ENCODE measurements around the gene NDST1. TPM values are rescaled to one million over a fixed set of nuclear protein-coding genes. Genes with fewer than 3 reads are reported as not detected.

NDST1 gene
- polyA plus RNA-seq, 1 donor (not counting 4 experiments of a cell fraction or from before 2014, with no cell fraction given) = 24.9 TPM

DNA sequence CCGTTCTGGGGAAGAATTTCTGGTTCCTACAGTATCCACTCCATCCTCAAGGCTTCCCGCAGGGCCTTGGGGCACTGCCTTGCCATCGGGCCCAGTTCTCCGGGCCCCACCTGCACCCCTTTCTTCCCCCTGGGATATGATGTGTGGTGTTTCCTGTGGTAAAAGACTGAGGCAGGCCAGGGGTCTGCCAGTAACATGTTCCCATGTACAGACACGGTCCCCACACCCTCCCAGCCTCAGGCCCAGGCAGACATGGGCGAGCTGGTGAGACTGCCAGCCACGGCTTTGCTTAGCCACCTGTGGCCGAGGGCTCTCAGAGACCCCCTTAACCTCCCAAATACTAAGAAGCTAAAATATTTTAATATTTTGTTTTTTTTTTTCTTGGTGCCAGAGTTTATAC, 46.0 kb downstream of the NDST1 start:
- dilution Hi-C loops (cut with MboI; ENCODE audit: extremely low pct_ligation_motif_present, low sequenced_read_pairs) = no loop called here

DNA sequence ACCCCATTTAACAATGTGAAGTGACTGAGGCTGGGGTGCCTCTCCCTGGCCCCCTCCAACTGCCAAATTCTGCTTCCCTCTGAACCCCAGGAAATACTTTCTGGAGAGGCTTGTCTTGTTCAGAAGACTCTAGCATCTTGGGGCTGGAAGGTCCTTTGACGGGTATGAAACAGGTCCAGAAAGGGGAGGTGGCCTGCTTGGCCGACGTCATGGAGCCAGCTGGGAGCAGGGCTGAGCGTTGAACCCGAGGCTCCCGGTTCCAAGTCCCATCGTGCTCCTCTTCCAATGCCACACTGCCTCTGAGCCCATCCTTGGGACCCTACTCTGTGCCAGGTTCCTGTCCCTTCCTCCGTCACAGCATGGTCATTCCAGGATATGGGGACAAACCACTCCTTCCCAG, 46.9 kb downstream of the NDST1 start:
- Histone ChIP-seq H3K4me2 (ENCODE audit: control insufficient read depth, extremely low read depth, insufficient read depth, low read depth, low read length) (no peak overlapping the region), H3K9ac (ENCODE audit: control insufficient read depth, extremely low read depth, insufficient read depth, low read length) (no peak overlapping the region), H3K27ac (ENCODE audit: control insufficient read depth, insufficient read depth, low read length) (no peak overlapping the region), H2AFZ (ENCODE audit: control insufficient read depth, low read length) (no peak overlapping the region), H3K79me2 (ENCODE audit: control insufficient read depth, insufficient read depth, low read length) (no peaks in the 10 kb centered on the region), H3K27me3 (ENCODE audit: control insufficient read depth, extremely low read depth, insufficient read depth, low read length) (no peaks in the 10 kb centered on the region), H3K4me3 (ENCODE audit: control insufficient read depth in 2 of 3, extremely low read depth in 1 of 3, insufficient read depth in 2 of 3, low read depth in 1 of 3, low read length in 3 of 3) (no peak overlapping the region), H3K9me1 (ENCODE audit: control insufficient read depth, extremely low read depth, insufficient read depth, low read length) (no peaks in the 10 kb centered on the region), H3K36me3 (ENCODE audit: control insufficient read depth in 2 of 2, extremely low read depth in 1 of 2, insufficient read depth in 2 of 2, low read length in 2 of 2) (peaks cover 23 to 49% of the 10 kb centered on the region in 2 experiments), H3K9me3 (ENCODE audit: control insufficient read depth, low read depth, low read length) (no peaks in the 10 kb centered on the region), H4K20me1 (ENCODE audit: control insufficient read depth, extremely low read depth, insufficient read depth, low read length) (no peaks in the 10 kb centered on the region), H3K4me1 (ENCODE audit: control insufficient read depth, extremely low read depth, insufficient read depth, low read length) (no peaks in the 10 kb centered on the region)
- DNase-seq (ENCODE audit: low read depth, low spot score) (no peak), FAIRE-seq (no peak)
- no peak for TF ChIP-seq EZH2 (IDR thresholded peaks at IDR 0.05; ENCODE audit: low read length)
- dilution Hi-C loops (cut with MboI; ENCODE audit: extremely low pct_ligation_motif_present, low sequenced_read_pairs) = no loop called here

More for the DNA sequence above, 46.0 kb downstream of the NDST1 start:
- Histone ChIP-seq H4K20me1 (ENCODE audit: control insufficient read depth, extremely low read depth, insufficient read depth, low read length) (no peaks in the 10 kb centered on the region), H3K79me2 (ENCODE audit: control insufficient read depth, insufficient read depth, low read length) (no peaks in the 10 kb centered on the region), H3K9me3 (ENCODE audit: control insufficient read depth, low read depth, low read length) (no peaks in the 10 kb centered on the region), H2AFZ (ENCODE audit: control insufficient read depth, low read length) (no peak overlapping the region), H3K9ac (ENCODE audit: control insufficient read depth, extremely low read depth, insufficient read depth, low read length) (no peak overlapping the region), H3K9me1 (ENCODE audit: control insufficient read depth, extremely low read depth, insufficient read depth, low read length) (no peaks in the 10 kb centered on the region), H3K27me3 (ENCODE audit: control insufficient read depth, extremely low read depth, insufficient read depth, low read length) (no peaks in the 10 kb centered on the region), H3K27ac (ENCODE audit: control insufficient read depth, insufficient read depth, low read length) (no peak overlapping the region), H3K4me2 (ENCODE audit: control insufficient read depth, extremely low read depth, insufficient read depth, low read depth, low read length) (no peak overlapping the region), H3K36me3 (ENCODE audit: control insufficient read depth in 2 of 2, extremely low read depth in 1 of 2, insufficient read depth in 2 of 2, low read length in 2 of 2) (peaks cover 23 to 53% of the 10 kb centered on the region in 2 experiments), H3K4me3 (ENCODE audit: control insufficient read depth in 2 of 3, extremely low read depth in 1 of 3, insufficient read depth in 2 of 3, low read depth in 1 of 3, low read length in 3 of 3) (no peak overlapping the region), H3K4me1 (ENCODE audit: control insufficient read depth, extremely low read depth, insufficient read depth, low read length) (no peaks in the 10 kb centered on the region)
- no peak for FAIRE-seq
- no peak for TF ChIP-seq EZH2 (IDR thresholded peaks at IDR 0.05; ENCODE audit: low read length)
- TF ChIP-seq, protein P1, sequence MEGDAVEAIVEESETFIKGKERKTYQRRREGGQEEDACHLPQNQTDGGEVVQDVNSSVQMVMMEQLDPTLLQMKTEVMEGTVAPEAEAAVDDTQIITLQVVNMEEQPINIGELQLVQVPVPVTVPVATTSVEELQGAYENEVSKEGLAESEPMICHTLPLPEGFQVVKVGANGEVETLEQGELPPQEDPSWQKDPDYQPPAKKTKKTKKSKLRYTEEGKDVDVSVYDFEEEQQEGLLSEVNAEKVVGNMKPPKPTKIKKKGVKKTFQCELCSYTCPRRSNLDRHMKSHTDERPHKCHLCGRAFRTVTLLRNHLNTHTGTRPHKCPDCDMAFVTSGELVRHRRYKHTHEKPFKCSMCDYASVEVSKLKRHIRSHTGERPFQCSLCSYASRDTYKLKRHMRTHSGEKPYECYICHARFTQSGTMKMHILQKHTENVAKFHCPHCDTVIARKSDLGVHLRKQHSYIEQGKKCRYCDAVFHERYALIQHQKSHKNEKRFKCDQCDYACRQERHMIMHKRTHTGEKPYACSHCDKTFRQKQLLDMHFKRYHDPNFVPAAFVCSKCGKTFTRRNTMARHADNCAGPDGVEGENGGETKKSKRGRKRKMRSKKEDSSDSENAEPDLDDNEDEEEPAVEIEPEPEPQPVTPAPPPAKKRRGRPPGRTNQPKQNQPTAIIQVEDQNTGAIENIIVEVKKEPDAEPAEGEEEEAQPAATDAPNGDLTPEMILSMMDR (optimal IDR thresholded peaks at IDR 0.05 in 1 of 3, IDR thresholded peaks at IDR 0.05 in 1 of 3, conservative IDR thresholded peaks at IDR 0.05 in 1 of 3; ENCODE audit: extremely low read depth in 1 of 3, insufficient read depth in 2 of 3, low read length in 3 of 3) = no peak
- no peak for DNase-seq (ENCODE audit: low read depth, low spot score)

DNA sequence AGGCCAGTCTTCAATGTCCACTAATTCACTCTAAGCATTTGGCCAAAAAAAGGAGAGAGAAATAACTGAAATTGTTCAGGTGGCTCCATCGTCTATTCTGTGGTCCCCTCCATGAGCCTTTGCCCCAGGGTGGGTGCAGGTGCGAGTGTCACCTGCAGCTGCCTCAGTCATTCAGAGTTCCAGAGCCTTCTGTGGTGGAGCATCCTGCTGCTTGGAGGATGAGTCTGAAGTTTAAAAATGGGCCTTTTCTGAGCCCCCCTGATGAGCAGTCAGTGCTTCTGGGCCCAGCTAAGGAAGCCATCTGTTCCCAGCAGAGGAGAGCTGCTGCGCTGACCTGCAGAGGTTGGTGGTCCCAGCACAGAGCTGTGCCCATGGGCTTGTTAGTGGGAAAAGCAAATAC, 48.2 kb downstream of the NDST1 start:
- H3K27me3 ChIP-seq (ENCODE audit: control insufficient read depth, extremely low read depth, insufficient read depth, low read length) = no peaks in the 10 kb centered on the region
- no peaks in the 10 kb centered on the region for H4K20me1 ChIP-seq (ENCODE audit: control insufficient read depth, extremely low read depth, insufficient read depth, low read length)
- peaks cover 16 to 40% of the 10 kb centered on the region in 2 experiments for H3K36me3 ChIP-seq (ENCODE audit: control insufficient read depth in 2 of 2, extremely low read depth in 1 of 2, insufficient read depth in 2 of 2, low read length in 2 of 2)
- H3K79me2 ChIP-seq (ENCODE audit: control insufficient read depth, insufficient read depth, low read length) = no peaks in the 10 kb centered on the region
- dilution Hi-C loops (cut with MboI; ENCODE audit: extremely low pct_ligation_motif_present, low sequenced_read_pairs) = no loop called here
- H3K4me3 ChIP-seq (ENCODE audit: control insufficient read depth in 2 of 3, extremely low read depth in 1 of 3, insufficient read depth in 2 of 3, low read depth in 1 of 3, low read length in 3 of 3) = no peak overlapping the region
- DNase-seq (ENCODE audit: low read depth, low spot score) (no peak), FAIRE-seq (no peak)
- no peak overlapping the region for H2AFZ ChIP-seq (ENCODE audit: control insufficient read depth, low read length)
- no peak overlapping the region for H3K9ac ChIP-seq (ENCODE audit: control insufficient read depth, extremely low read depth, insufficient read depth, low read length)
- peaks cover 6% of the 10 kb centered on the region for H3K4me1 ChIP-seq (ENCODE audit: control insufficient read depth, extremely low read depth, insufficient read depth, low read length)
- H3K9me3 ChIP-seq (ENCODE audit: control insufficient read depth, low read depth, low read length) = no peaks in the 10 kb centered on the region
- TF ChIP-seq, protein P1 (optimal IDR thresholded peaks at IDR 0.05 in 1 of 3, IDR thresholded peaks at IDR 0.05 in 1 of 3, conservative IDR thresholded peaks at IDR 0.05 in 1 of 3; ENCODE audit: extremely low read depth in 1 of 3, insufficient read depth in 2 of 3, low read length in 3 of 3) = no peak
- no peak for TF ChIP-seq EZH2 (IDR thresholded peaks at IDR 0.05; ENCODE audit: low read length)
- H3K27ac ChIP-seq (ENCODE audit: control insufficient read depth, insufficient read depth, low read length) = no peak overlapping the region
- H3K4me2 ChIP-seq (ENCODE audit: control insufficient read depth, extremely low read depth, insufficient read depth, low read depth, low read length) = no peak overlapping the region
- no peaks in the 10 kb centered on the region for H3K9me1 ChIP-seq (ENCODE audit: control insufficient read depth, extremely low read depth, insufficient read depth, low read length)
